Measurements from ENCODE around the gene RBPJL. TPM values are rescaled to one million over a fixed set of nuclear protein-coding genes. Genes with fewer than 3 reads are reported as not detected.

The RBPJL gene
- total and polyA plus RNA-seq, 2 of the 13 experiments (the other 11 are each of a cell fraction or from before 2014, with no cell fraction given), result not detected

DNA sequence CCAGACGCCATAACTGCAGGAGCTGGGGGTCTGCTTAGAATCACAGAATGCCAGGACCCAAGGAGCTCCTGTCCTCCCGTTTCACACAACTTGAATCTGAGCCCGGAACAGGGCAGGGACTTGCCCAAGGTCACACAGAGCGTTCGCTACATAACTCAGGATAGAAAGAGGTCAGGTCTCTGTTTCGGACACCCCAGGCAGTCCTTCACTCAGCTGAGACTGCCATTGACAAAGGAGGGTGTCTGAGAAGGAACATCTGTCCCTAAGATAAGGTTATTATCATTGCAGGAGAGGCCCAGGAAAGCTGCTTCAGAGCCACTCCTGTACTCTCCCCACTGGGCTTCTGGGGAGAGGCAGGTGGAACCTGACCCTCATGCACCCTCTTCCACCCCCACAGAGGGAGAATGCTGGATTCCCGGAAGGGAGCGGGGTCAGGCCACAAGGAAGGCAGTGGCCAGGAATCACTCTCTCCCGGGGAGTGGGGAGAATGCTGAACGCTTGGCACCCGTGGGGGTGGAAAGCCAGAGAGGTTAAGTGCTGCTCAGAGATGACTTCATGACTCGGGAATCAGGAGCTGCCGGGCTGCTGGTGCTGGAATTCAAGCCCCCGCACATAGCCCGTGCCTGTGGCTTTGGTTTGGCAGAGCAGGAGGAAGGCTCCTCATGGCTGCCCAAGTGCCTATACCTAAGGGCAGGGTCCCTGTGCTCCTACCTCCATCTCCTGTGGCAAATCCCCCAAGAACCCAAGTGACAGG is 30.9 kb downstream of the RBPJL start (continued):
- 0 out of 2 replicates have a peak, but pooled peaks have one; percentile 70 for TF ChIP-seq CAMTA2 (CRISPR knock-in tag; IDR thresholded peaks at IDR 0.05; ENCODE audit: borderline replicate concordance)
- 0 out of 2 replicates have a peak, but pooled peaks have one; percentile 82 for TF ChIP-seq MZF1 (CRISPR knock-in tag; IDR thresholded peaks at IDR 0.05; ENCODE audit: borderline replicate concordance)
- TF ChIP-seq EHMT2 (IDR thresholded peaks at IDR 0.05; ENCODE audit: borderline replicate concordance, low read depth, low read length), result no peak
- TF ChIP-seq SNAPC4 (CRISPR knock-in tag; IDR thresholded peaks at IDR 0.05), result 0 out of 2 replicates have a peak, but pooled peaks have one; percentile 31
- no peak for TF ChIP-seq FLYWCH1 (CRISPR knock-in tag; IDR thresholded peaks at IDR 0.05)
- no peak for TF ChIP-seq ZNF674 (CRISPR knock-in tag; IDR thresholded peaks at IDR 0.05; ENCODE audit: low read depth)
- TF ChIP-seq NAIF1 (CRISPR knock-in tag; IDR thresholded peaks at IDR 0.05; ENCODE audit: borderline replicate concordance), result no peak
- TF ChIP-seq ZNF224 (CRISPR knock-in tag; IDR thresholded peaks at IDR 0.05), result no peak
- TF ChIP-seq ZBTB34 (CRISPR knock-in tag; IDR thresholded peaks at IDR 0.05), result peak; percentile 72; the same call in 1 of the 2 replicates
- TF ChIP-seq IRF2 (CRISPR knock-in tag; IDR thresholded peaks at IDR 0.05), result no peak
- TF ChIP-seq MATR3 (CRISPR knock-in tag; IDR thresholded peaks at IDR 0.05), result no peak
- TF ChIP-seq DMAP1 (CRISPR knock-in tag; IDR thresholded peaks at IDR 0.05), result peak; percentile 61
- no peak for TF ChIP-seq ZNF672 (CRISPR knock-in tag; IDR thresholded peaks at IDR 0.05)
- TF ChIP-seq, protein P1, sequence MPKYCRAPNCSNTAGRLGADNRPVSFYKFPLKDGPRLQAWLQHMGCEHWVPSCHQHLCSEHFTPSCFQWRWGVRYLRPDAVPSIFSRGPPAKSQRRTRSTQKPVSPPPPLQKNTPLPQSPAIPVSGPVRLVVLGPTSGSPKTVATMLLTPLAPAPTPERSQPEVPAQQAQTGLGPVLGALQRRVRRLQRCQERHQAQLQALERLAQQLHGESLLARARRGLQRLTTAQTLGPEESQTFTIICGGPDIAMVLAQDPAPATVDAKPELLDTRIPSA (CRISPR knock-in tag; IDR thresholded peaks at IDR 0.05; ENCODE audit: borderline replicate concordance), result no peak
- TF ChIP-seq SIN3A (IDR thresholded peaks at IDR 0.05; ENCODE audit: borderline replicate concordance, low read depth, low read length), result 0 out of 2 replicates have a peak, but pooled peaks have one; percentile 41
- no peak for TF ChIP-seq SMARCC2 (IDR thresholded peaks at IDR 0.05)
- TF ChIP-seq, protein P2, sequence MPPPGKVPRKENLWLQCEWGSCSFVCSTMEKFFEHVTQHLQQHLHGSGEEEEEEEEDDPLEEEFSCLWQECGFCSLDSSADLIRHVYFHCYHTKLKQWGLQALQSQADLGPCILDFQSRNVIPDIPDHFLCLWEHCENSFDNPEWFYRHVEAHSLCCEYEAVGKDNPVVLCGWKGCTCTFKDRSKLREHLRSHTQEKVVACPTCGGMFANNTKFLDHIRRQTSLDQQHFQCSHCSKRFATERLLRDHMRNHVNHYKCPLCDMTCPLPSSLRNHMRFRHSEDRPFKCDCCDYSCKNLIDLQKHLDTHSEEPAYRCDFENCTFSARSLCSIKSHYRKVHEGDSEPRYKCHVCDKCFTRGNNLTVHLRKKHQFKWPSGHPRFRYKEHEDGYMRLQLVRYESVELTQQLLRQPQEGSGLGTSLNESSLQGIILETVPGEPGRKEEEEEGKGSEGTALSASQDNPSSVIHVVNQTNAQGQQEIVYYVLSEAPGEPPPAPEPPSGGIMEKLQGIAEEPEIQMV (CRISPR knock-in tag; IDR thresholded peaks at IDR 0.05; ENCODE audit: low read depth), result peak; percentile 17; the same call in 1 of the 2 replicates
- TF ChIP-seq, protein P3, sequence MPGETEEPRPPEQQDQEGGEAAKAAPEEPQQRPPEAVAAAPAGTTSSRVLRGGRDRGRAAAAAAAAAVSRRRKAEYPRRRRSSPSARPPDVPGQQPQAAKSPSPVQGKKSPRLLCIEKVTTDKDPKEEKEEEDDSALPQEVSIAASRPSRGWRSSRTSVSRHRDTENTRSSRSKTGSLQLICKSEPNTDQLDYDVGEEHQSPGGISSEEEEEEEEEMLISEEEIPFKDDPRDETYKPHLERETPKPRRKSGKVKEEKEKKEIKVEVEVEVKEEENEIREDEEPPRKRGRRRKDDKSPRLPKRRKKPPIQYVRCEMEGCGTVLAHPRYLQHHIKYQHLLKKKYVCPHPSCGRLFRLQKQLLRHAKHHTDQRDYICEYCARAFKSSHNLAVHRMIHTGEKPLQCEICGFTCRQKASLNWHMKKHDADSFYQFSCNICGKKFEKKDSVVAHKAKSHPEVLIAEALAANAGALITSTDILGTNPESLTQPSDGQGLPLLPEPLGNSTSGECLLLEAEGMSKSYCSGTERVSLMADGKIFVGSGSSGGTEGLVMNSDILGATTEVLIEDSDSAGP (CRISPR knock-in tag; IDR thresholded peaks at IDR 0.05; ENCODE audit: borderline replicate concordance), result peak; percentile 66; the same call in 1 of the 2 replicates

Data from HepG2 (cell line).